ENCODE results near the gene ZNF766. TPM values are rescaled to one million over a fixed set of nuclear protein-coding genes. Genes with fewer than 3 reads are reported as not detected.
A peak's percentile ranks its signal among the peaks of the same experiment; 100 is the strongest.

The ZNF766 gene
- total and polyA plus RNA-seq, 2 of the 8 experiments (the other 6 are each of a cell fraction or from before 2014, with no cell fraction given) = 8.3 to 31.9 TPM

DNA sequence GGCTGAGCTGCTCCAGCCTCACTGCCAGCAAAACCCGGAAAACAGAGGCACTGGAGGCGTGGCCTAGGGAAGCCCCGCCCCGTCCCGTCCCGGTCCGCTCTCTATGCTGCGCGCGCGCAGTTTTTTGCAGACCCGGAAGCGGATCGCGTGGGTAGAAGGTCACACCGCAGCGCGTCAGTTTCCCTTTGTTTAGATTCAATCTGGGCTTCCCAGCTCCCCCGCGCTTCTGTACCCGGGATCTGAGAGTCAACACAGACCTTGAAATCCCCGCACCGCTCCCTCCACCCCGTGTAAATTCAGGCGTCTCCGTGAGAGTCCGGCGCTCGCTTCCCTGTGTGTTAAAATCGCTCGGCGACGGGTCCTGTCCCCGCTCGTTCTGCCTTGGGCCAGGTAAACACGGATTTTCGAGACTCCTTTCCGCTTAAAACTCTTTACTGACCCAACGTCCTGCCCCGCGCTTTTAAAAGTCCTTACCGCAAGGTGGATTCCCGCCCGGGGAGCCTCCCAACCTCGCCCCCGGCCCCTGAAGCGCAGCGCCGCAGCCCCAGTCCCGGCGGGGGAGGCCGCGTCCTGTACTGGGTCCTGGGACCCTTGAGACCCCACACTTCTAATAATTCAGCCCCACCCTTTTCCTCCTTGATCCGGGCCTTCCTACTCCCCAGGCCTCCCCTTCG lies 66.9 kb downstream of the ZNF766 start, which contains the start of gene ZNF610 (continued):
- TF ChIP-seq FOSL1 (IDR thresholded peaks at IDR 0.05; ENCODE audit: insufficient read depth, low read depth, low read length) = no peak
- no peak for TF ChIP-seq CHD2 (IDR thresholded peaks at IDR 0.05; ENCODE audit: low read length)
- TF ChIP-seq CEBPB (IDR thresholded peaks at IDR 0.05; ENCODE audit: low read depth, low read length) = no peak
- TF ChIP-seq SAP30 (IDR thresholded peaks at IDR 0.05; ENCODE audit: insufficient read depth, insufficient replicate concordance, low read length) = peak; percentile 54
- TF ChIP-seq TAF7 (optimal IDR thresholded peaks at IDR 0.05; ENCODE audit: borderline replicate concordance, low read depth, low read length) = peak; percentile 63
- TF ChIP-seq TBP (IDR thresholded peaks at IDR 0.05; ENCODE audit: low read depth, low read length) = peak; percentile 76
- no peak for TF ChIP-seq KDM5A (IDR thresholded peaks at IDR 0.05; ENCODE audit: low read length)
- TF ChIP-seq, protein P1, sequence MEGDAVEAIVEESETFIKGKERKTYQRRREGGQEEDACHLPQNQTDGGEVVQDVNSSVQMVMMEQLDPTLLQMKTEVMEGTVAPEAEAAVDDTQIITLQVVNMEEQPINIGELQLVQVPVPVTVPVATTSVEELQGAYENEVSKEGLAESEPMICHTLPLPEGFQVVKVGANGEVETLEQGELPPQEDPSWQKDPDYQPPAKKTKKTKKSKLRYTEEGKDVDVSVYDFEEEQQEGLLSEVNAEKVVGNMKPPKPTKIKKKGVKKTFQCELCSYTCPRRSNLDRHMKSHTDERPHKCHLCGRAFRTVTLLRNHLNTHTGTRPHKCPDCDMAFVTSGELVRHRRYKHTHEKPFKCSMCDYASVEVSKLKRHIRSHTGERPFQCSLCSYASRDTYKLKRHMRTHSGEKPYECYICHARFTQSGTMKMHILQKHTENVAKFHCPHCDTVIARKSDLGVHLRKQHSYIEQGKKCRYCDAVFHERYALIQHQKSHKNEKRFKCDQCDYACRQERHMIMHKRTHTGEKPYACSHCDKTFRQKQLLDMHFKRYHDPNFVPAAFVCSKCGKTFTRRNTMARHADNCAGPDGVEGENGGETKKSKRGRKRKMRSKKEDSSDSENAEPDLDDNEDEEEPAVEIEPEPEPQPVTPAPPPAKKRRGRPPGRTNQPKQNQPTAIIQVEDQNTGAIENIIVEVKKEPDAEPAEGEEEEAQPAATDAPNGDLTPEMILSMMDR (IDR thresholded peaks at IDR 0.05; ENCODE audit: control extremely low read depth in 1 of 3, insufficient read depth in 1 of 3, low read depth in 1 of 3, low read length in 3 of 3) = no peak
- TF ChIP-seq, protein P2, sequence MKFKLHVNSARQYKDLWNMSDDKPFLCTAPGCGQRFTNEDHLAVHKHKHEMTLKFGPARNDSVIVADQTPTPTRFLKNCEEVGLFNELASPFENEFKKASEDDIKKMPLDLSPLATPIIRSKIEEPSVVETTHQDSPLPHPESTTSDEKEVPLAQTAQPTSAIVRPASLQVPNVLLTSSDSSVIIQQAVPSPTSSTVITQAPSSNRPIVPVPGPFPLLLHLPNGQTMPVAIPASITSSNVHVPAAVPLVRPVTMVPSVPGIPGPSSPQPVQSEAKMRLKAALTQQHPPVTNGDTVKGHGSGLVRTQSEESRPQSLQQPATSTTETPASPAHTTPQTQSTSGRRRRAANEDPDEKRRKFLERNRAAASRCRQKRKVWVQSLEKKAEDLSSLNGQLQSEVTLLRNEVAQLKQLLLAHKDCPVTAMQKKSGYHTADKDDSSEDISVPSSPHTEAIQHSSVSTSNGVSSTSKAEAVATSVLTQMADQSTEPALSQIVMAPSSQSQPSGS (IDR thresholded peaks at IDR 0.05; ENCODE audit: low read length) = no peak
- TF ChIP-seq EZH2 (IDR thresholded peaks at IDR 0.05; ENCODE audit: low read depth, low read length, severe bottlenecking) = no peak
- TF ChIP-seq CREB1 (IDR thresholded peaks at IDR 0.05) = no peak
- peak; percentile 60; the same call in 1 of the 2 replicates for TF ChIP-seq PHF8 (conservative IDR thresholded peaks at IDR 0.05; ENCODE audit: low read depth, low read length)
- peak; percentile 67; the same call in 1 of the 2 replicates for TF ChIP-seq RBBP5 (IDR thresholded peaks at IDR 0.05; ENCODE audit: borderline replicate concordance, low read depth, low read length)
- TF ChIP-seq ASH2L (IDR thresholded peaks at IDR 0.05; ENCODE audit: low read length) = peak; percentile 70
- peak in 1 of 2 experiments; percentile 87; a peak in 2 of 4 replicates for TF ChIP-seq HDAC2 (IDR thresholded peaks at IDR 0.05; ENCODE audit: borderline replicate concordance in 1 of 2, low read depth in 2 of 2, low read length in 2 of 2)
- TF ChIP-seq KDM4A (IDR thresholded peaks at IDR 0.05; ENCODE audit: low read depth, low read length, severe bottlenecking) = peak; percentile 84
- peak; percentile 85 for TF ChIP-seq POLR2AphosphoS5 (IDR thresholded peaks at IDR 0.05; ENCODE audit: low read depth, low read length)
- no peak for TF ChIP-seq TEAD4 (IDR thresholded peaks at IDR 0.05; ENCODE audit: low read depth, low read length)
- no peak; the same call in 1 of the 2 replicates for TF ChIP-seq EGR1 (IDR thresholded peaks at IDR 0.05; ENCODE audit: borderline replicate concordance, low read depth, low read length)

Measured in H1 (cell line).